HEK293T (cell line): ENCODE data around the gene RHEB.
A peak's percentile ranks its signal among the peaks of the same experiment; 100 is the strongest.

ENCODE experiments used
- CTCF ChIA-PET: fragments of 350-600 bp; formaldehyde crosslinking; extraction: SDS; loops from one replicate; lab custom pipeline; 2021; ENCODE audit warnings: antibody characterized with exemption, inconsistent platforms; lab: Yijun Ruan, JAX
- POLR2A ChIA-PET: fragments of 350-600 bp; formaldehyde crosslinking; extraction: SDS; loops from one replicate; lab custom pipeline; 2020; ENCODE audit warnings: antibody characterized with exemption, inconsistent platforms; lab: Yijun Ruan, JAX
- DNase-seq: peaks from one replicate; pipeline ENCODE4 v3.0.0; 2012; ENCODE audit warnings: mixed read lengths; ENCODE audit errors: extremely low spot score
- ARNT ChIP-seq: fragments of 450-650 bp; IDR thresholded peaks from 2 replicates; pipeline ENCODE4 v1.6.1; 2017; ENCODE audit warnings: mild to moderate bottlenecking
- BHLHE40 ChIP-seq: fragments of 450-650 bp; IDR thresholded peaks from 2 replicates; pipeline ENCODE4 v1.6.1; 2016; ENCODE audit warnings: mild to moderate bottlenecking, moderate library complexity, borderline replicate concordance
- CTBP1 ChIP-seq: fragments of 450-650 bp; IDR thresholded peaks from 2 replicates; pipeline ENCODE4 v1.6.1; 2016; ENCODE audit warnings: borderline replicate concordance
- ELF4 ChIP-seq: fragments of 450-650 bp; IDR thresholded peaks from 2 replicates; pipeline ENCODE4 v1.6.1; 2017; ENCODE audit warnings: antibody characterized with exemption
- FOXA1 ChIP-seq: fragments of 450-650 bp; IDR thresholded peaks from 2 replicates; pipeline ENCODE4 v1.6.1; 2016; ENCODE audit warnings: mild to moderate bottlenecking
- FOXK2 ChIP-seq: fragments of 450-650 bp; IDR thresholded peaks from 2 replicates; pipeline ENCODE4 v1.6.1; 2016; ENCODE audit warnings: mild to moderate bottlenecking
- FOXM1 ChIP-seq: fragments of 450-650 bp; IDR thresholded peaks from 2 replicates; pipeline ENCODE4 v1.6.1; 2017; ENCODE audit warnings: mild to moderate bottlenecking, borderline replicate concordance
- HDGF ChIP-seq: fragments of 450-650 bp; IDR thresholded peaks from 2 replicates; pipeline ENCODE4 v1.6.1; 2017; ENCODE audit warnings: antibody characterized with exemption, borderline replicate concordance
- L3MBTL2 ChIP-seq: fragments of 450-650 bp; conservative IDR thresholded peaks from 2 replicates; pipeline ENCODE4 v1.6.1; 2016; ENCODE audit warnings: mild to moderate bottlenecking
- LEF1 ChIP-seq: fragments of 450-650 bp; IDR thresholded peaks from 2 replicates; pipeline ENCODE4 v1.6.1; 2017; ENCODE audit warnings: mild to moderate bottlenecking, borderline replicate concordance
- NFRKB ChIP-seq: fragments of 450-650 bp; IDR thresholded peaks from 2 replicates; pipeline ENCODE4 v1.6.1; 2016; ENCODE audit warnings: mild to moderate bottlenecking, moderate library complexity
- SP1 ChIP-seq: fragments of 450-650 bp; IDR thresholded peaks from 2 replicates; pipeline ENCODE4 v1.6.1; 2017
- SUZ12 ChIP-seq: fragments of 450-650 bp; IDR thresholded peaks from 2 replicates; pipeline ENCODE4 v1.6.1; 2016; ENCODE audit warnings: mild to moderate bottlenecking
- TARDBP ChIP-seq: fragments of 450-650 bp; IDR thresholded peaks from 2 replicates; pipeline ENCODE4 v1.6.1; 2016
- ZNF384 ChIP-seq: fragments of 450-650 bp; IDR thresholded peaks from 2 replicates; pipeline ENCODE4 v1.6.1; 2016
- TF ChIP-seq, protein P1 (sequence below): fragments of 450-650 bp; IDR thresholded peaks from 2 replicates; pipeline ENCODE4 v1.6.1; 2016

Gene RHEB

DNA sequence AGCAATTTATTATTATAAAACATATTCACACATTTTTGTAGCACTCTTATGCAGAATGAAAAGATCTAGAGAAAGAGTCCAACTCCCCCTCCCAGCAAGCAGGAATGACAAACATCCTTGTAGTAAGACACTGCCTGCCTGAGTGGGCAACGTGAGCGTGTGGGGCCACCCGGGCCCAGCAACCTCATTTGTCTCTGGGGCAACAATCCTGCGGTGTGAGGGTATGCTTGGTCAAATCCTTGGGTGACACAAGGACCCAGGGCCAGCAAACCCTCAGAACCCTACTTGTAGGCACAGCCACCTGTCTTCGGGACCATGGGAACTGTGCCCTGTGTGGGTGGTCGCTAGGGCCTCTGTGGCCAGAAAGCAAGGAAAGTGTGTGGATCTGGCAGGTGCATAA lies 10.7 kb downstream of the RHEB start:
- no peak for DNase-seq
- POLR2A ChIA-PET: interaction anchor here (0.6 to 1.8 kb wide), 2 partner anchors 9 to 50 kb away, joined by 3 to 6 read pairs; no protein-coding TSS in a partner anchor
- no peak for TF ChIP-seq BHLHE40
- no peak for TF ChIP-seq FOXM1
- no peak for TF ChIP-seq LEF1
- CTCF ChIA-PET: interaction anchor here (0.6 to 2.2 kb wide), 2 partner anchors 12 to 192 kb away, joined by 3 to 8 read pairs; no protein-coding TSS in a partner anchor

DNA sequence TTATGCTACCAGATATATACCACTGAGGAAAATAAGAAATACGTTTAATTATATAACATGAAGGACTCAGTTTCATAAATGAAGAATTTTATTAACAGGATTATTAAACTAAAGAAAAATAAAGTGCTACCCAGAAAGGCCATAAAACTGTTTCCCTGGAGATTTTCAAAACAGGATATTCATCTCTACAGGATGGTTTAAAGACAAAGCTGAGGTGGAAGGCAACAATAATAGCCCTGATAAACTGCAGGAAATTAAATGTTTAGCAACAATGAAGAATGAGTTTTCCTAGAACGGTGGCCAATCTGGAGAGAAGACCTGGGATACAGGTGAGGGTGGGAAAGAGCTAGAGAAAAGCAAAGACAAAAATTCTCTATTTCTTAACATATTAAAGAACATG lies 11.9 kb downstream of the RHEB start:
- TF ChIP-seq FOXK2 (no peak), NFRKB (no peak), BHLHE40 (no peak), SP1 (no peak), HDGF (no peak)
- POLR2A ChIA-PET: interaction anchor here (1.8 kb wide), 1 partner anchor 10 kb away, joined by 6 read pairs; no protein-coding TSS in a partner anchor
- CTCF ChIA-PET: interaction anchor here (0.7 to 2.2 kb wide), 4 partner anchors 9 to 236 kb away, joined by 4 to 9 read pairs (median 6); no protein-coding TSS in a partner anchor
- DNase-seq: no peak

DNA sequence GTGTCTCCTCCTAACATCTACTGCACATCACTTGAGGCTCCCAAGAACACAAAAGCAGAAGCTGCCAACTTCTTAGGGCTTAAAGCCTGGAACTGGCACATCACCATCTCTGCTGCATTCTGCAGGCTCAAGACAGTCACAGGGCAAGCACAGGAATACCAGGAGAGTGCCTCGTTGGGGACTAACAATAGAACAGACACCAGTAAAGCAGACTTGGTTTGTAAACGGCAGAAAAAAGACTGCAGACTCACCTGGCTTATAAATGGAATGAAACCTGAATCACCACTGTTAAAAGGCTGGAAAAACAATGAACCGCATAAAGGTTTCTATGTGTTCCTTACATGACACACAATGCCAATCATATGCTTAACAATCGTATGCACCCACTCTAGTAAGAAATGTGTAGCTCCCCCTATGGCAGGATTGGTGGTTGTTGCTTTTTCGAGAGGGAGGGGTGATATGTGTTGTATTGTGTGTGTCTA lies 12.8 kb downstream of the RHEB start:
- ChIA-PET CTCF (interaction anchor here (0.6 to 2.2 kb wide), 7 partner anchors 8 to 299 kb away, joined by 4 to 9 read pairs (median 4); no protein-coding TSS in a partner anchor), POLR2A (interaction anchor here (0.6 kb wide), 1 partner anchor 11 kb away, joined by 3 read pairs; no protein-coding TSS in a partner anchor)
- peak; percentile 51 for DNase-seq
- TF ChIP-seq TARDBP: no peak
- TF ChIP-seq SUZ12: no peak
- no peak for TF ChIP-seq LEF1
- TF ChIP-seq FOXK2: no peak
- TF ChIP-seq, protein P1, sequence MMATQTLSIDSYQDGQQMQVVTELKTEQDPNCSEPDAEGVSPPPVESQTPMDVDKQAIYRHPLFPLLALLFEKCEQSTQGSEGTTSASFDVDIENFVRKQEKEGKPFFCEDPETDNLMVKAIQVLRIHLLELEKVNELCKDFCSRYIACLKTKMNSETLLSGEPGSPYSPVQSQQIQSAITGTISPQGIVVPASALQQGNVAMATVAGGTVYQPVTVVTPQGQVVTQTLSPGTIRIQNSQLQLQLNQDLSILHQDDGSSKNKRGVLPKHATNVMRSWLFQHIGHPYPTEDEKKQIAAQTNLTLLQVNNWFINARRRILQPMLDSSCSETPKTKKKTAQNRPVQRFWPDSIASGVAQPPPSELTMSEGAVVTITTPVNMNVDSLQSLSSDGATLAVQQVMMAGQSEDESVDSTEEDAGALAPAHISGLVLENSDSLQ: peak; percentile 65
- no peak for TF ChIP-seq BHLHE40

DNA sequence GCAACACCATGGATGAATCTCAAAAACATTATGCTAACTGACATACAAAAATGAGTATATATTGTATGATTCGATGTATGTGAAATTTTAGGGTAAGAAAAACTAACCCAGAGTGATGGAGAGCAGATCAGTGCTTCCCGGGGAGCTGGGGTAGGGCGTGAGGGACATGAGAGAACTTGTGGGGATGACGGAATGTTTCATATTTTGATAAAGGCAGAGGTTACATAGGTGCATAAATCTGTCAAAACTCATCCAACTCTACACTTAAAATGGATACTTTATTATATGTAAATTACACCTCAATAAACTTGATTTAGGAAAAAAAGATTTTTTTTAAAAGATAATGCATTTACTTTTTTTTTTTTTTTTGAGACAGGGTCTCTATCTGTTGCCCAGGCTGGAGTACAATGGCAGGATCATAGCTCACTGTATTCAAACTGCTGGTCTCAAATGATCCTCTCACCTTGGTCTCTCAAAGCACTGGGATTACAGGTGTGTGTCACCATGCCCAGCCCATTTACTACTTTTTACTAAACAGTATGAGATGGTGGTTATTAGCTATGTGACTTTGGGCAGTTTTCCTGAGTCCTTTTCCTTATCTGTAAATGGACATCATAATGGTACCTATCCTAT lies 13.7 kb downstream of the RHEB start:
- DNase-seq: no peak
- ChIA-PET POLR2A (no interaction called here), CTCF (interaction anchor here (0.6 to 1.2 kb wide), 2 partner anchors 11 to 457 kb away, joined by 4 read pairs; partner anchors contain the start of gene ASIC3)
- TF ChIP-seq ARNT (no peak), ZNF384 (0 out of 2 replicates have a peak, but pooled peaks have one; percentile 29)

DNA sequence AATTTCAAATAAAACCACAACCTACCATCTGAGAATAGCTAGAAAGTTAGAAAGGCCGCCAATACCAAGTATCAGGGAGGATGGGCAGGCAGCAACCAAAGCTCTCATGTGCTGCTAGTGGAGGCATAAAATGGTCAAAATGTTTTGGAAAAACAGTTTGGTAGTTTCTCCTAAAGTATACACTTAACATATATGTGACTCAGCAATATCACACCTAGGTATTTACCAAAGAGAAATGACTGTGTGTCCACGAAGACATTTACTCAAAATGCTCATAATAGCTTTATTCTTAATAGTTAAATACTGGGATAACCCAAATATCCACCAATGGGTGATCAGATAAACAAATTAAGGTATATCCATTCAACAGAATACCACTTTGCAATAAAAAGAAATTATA lies 14.3 kb downstream of the RHEB start:
- ChIA-PET POLR2A (no interaction called here), CTCF (interaction anchor here (0.6 kb wide), 1 partner anchor 457 kb away, joined by 4 read pairs; the partner anchor contains the start of gene ASIC3)
- DNase-seq: no peak
- no peak for TF ChIP-seq FOXA1
- no peak for TF ChIP-seq TARDBP
- no peak for TF ChIP-seq ELF4
- TF ChIP-seq FOXM1: no peak
- no peak for TF ChIP-seq SP1
- no peak for TF ChIP-seq CTBP1
- TF ChIP-seq ARNT: no peak
- TF ChIP-seq, protein P1: no peak
- TF ChIP-seq SUZ12: no peak
- no peak for TF ChIP-seq ZNF384
- TF ChIP-seq BHLHE40: no peak
- TF ChIP-seq NFRKB: no peak
- no peak for TF ChIP-seq LEF1
- TF ChIP-seq HDGF: no peak
- TF ChIP-seq L3MBTL2: no peak
- TF ChIP-seq FOXK2: no peak

DNA sequence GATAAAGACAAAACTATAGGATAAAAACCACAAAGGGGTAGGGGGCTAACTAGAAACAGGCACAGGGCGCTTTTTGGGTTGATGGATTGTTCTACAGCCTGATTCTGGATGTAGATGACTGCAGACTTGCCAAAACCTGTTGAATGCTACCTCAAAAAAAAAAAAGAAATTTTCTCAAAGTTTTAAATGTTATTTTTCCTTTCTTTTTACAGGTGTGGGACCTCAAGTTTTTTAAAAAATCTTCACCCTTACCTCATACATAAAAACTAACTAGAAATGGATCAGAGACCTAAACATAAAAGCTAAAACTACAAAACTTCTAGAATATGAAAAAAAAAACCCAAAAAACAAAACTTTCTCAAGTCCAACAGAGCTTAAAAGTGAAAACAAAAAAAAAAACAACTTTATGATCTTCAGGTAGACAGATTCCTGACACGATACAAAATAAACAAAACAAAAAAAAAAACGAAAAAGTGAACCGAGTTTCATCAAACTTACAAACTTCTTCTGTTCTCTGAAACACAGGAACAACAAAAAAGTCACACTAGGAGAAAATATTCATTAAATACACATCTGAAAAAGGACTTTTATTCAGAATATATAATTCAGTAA lies 14.9 kb downstream of the RHEB start:
- CTCF ChIA-PET: no interaction called here

More for the DNA sequence above, 14.9 kb downstream of the RHEB start:
- POLR2A ChIA-PET: no interaction called here
- DNase-seq: no peak
- TF ChIP-seq FOXM1: no peak
- TF ChIP-seq SP1: no peak
- TF ChIP-seq FOXK2: no peak
- TF ChIP-seq ARNT: no peak
- no peak for TF ChIP-seq NFRKB
- no peak for TF ChIP-seq TARDBP
- no peak for TF ChIP-seq HDGF
- no peak for TF ChIP-seq L3MBTL2
- no peak for TF ChIP-seq LEF1
